Tibial artery (tissue), 4 donors: ENCODE data around the gene LMAN2L.

ENCODE experiments used
- DNase-seq, 2 donors: peaks; one replicate each; pipeline ENCODE4 v3.0.0-alpha.2; 2019
- H3K27ac ChIP-seq, 2 donors: fragments of 200-600 bp; sonication (generic) in 1 of 2; 1 replicate in 1 of 2; 2 replicates in 1 of 2; pipeline ENCODE4 v1.5.1; 2018 to 2019; ENCODE audit warnings: mild to moderate bottlenecking in 1 of 2
- H3K27me3 ChIP-seq, 2 donors: fragments of 200-600 bp; sonication (generic) in 1 of 2; one replicate each; pipeline versions ENCODE4 v1.5.1 to v1.6.0; 2016 to 2019
- H3K36me3 ChIP-seq, 3 donors: fragments of 200-600 bp; sonication (generic) in 2 of 3; one replicate each; pipeline ENCODE4 v1.5.1; 2016 to 2019; ENCODE audit warnings: mild to moderate bottlenecking in 2 of 3
- H3K4me1 ChIP-seq, 4 donors: fragments of 200-600 bp; sonication (generic) in 2 of 4; 1 replicate in 3 of 4; 2 replicates in 1 of 4; pipeline ENCODE4 v1.5.1; 2016 to 2019
- H3K4me3 ChIP-seq, 2 donors: fragments of 200-600 bp; sonication (generic) in 1 of 2; 1 replicate in 1 of 2; 2 replicates in 1 of 2; pipeline ENCODE4 v1.5.1; 2018 to 2019; ENCODE audit warnings: mild to moderate bottlenecking in 2 of 2
- H3K9me3 ChIP-seq, 3 donors: fragments of 200-600 bp; sonication (generic) in 1 of 3; one replicate each; pipeline ENCODE4 v1.5.1; 2016 to 2019
- intact Hi-C: fragments of 100-400 bp; cut with DNase I; formaldehyde crosslinking; loops from one replicate; pipeline ENCODE4 v1.15.0; 2023; ENCODE audit warnings: low total_unique reads
- TF ChIP-seq, protein P1 (sequence below), 2 experiments: fragments of 200-600 bp in 1 of 2; fragments of 450-650 bp in 1 of 2; IDR thresholded peaks; one replicate each; pipeline ENCODE4 v1.5.1; 2017 to 2019; ENCODE audit warnings: antibody characterized with exemption in 2 of 2, mild to moderate bottlenecking in 1 of 2, moderate library complexity in 1 of 2

The LMAN2L gene

DNA sequence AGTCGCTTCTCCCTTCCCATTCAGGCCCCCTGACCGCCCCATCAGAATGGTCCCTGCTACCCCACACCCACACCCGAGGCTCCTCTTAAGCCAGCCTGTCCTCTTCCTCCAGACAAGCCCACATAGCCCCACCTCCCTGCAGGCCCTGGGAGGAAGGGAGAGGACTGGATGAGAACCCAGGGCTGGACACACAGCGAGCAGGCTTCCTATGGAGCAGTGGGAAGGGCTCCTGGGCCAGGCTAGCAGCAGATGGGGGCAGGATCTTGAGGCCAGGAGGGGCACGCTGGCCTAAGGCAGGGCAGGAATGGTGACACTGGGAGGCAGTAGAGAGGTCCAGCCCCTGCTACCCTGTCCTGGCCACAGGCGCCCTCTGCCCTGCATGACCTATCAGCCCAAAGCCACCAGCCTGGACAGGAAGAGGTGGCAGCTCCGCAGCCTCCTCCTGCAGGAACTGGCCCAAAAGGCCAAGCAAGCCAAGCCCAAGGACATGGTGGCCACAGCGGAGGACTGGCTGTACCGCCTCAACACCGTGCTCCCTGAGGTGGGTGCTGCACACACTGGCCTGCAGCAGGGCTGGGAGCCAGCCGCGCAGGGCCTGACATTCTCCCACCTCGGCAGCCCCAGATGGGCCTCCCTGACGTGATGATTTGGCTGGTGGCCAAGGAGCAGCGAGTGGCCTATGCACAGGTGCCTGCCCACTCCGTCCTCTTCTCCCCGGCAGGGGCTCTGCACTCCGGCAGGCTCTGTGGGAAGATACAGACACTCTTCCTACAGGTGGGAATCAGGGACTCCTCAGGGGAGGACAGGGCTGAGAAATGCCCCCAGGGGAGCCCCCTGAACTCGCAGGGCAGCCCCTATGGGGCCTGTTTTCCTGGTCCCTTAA is 54.0 kb downstream of the LMAN2L start:
- DNase-seq: peak in 1 of 2 donors; percentile 60
- peaks cover 0 to 5% (median under 1%) of the 10 kb centered on the region in 4 donors for H3K4me1 ChIP-seq
- no peak overlapping the region for H3K4me3 ChIP-seq
- intact Hi-C loops: no loop called here
- TF ChIP-seq, protein P1, sequence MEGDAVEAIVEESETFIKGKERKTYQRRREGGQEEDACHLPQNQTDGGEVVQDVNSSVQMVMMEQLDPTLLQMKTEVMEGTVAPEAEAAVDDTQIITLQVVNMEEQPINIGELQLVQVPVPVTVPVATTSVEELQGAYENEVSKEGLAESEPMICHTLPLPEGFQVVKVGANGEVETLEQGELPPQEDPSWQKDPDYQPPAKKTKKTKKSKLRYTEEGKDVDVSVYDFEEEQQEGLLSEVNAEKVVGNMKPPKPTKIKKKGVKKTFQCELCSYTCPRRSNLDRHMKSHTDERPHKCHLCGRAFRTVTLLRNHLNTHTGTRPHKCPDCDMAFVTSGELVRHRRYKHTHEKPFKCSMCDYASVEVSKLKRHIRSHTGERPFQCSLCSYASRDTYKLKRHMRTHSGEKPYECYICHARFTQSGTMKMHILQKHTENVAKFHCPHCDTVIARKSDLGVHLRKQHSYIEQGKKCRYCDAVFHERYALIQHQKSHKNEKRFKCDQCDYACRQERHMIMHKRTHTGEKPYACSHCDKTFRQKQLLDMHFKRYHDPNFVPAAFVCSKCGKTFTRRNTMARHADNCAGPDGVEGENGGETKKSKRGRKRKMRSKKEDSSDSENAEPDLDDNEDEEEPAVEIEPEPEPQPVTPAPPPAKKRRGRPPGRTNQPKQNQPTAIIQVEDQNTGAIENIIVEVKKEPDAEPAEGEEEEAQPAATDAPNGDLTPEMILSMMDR (IDR thresholded peaks at IDR 0.05): no peak
- H3K27me3 ChIP-seq: peaks cover 0 to 22% of the 10 kb centered on the region in 2 donors
- H3K9me3 ChIP-seq: no peaks in the 10 kb centered on the region
- H3K36me3 ChIP-seq: no peaks in the 10 kb centered on the region
- H3K27ac ChIP-seq: no peak overlapping the region

GRCh38 chr2:96684883-96685576 is 54.8 kb downstream of the LMAN2L start:
- peak in 1 of 2 donors; percentile 32 for DNase-seq
- Histone ChIP-seq H3K4me3 (no peak overlapping the region), H3K4me1 (peaks cover 0 to 10% (median 6%) of the 10 kb centered on the region in 4 donors), H3K27me3 (peaks cover 0 to 22% of the 10 kb centered on the region in 2 donors), H3K27ac (no peak overlapping the region), H3K9me3 (no peaks in the 10 kb centered on the region), H3K36me3 (no peaks in the 10 kb centered on the region)
- TF ChIP-seq, protein P1 (IDR thresholded peaks at IDR 0.05): no peak
- intact Hi-C loops: no loop called here

GRCh38 chr2:96683972-96684820 is 55.7 kb downstream of the LMAN2L start:
- TF ChIP-seq, protein P1 (IDR thresholded peaks at IDR 0.05): no peak
- H3K9me3 ChIP-seq: no peaks in the 10 kb centered on the region
- H3K27me3 ChIP-seq: peaks cover 0 to 22% of the 10 kb centered on the region in 2 donors
- no peak overlapping the region for H3K4me3 ChIP-seq
- peaks cover 0 to 15% (median 11%) of the 10 kb centered on the region in 4 donors for H3K4me1 ChIP-seq
- no peak overlapping the region for H3K27ac ChIP-seq
- intact Hi-C loops: no loop called here
- peak in 1 of 2 donors; percentile 10 for DNase-seq
- no peaks in the 10 kb centered on the region for H3K36me3 ChIP-seq

- H3K4me3 ChIP-seq: no peak overlapping the region
- TF ChIP-seq, protein P1 (IDR thresholded peaks at IDR 0.05): no peak
- peaks cover 0 to 20% of the 10 kb centered on the region in 2 donors for H3K27me3 ChIP-seq
- intact Hi-C loops: no loop called here
- no peaks in the 10 kb centered on the region for H3K9me3 ChIP-seq
- DNase-seq: no peak
- peaks cover 0 to 15% (median 11%) of the 10 kb centered on the region in 4 donors for H3K4me1 ChIP-seq
- no peaks in the 10 kb centered on the region for H3K36me3 ChIP-seq
- no peak overlapping the region for H3K27ac ChIP-seq
Observed at GRCh38 chr2:96683307-96683706, 56.6 kb downstream of the LMAN2L start.

GRCh38 chr2:96681540-96681939 is 58.3 kb downstream of the LMAN2L start:
- intact Hi-C loops: no loop called here
- TF ChIP-seq, protein P1 (IDR thresholded peaks at IDR 0.05): no peak
- no peak overlapping the region for H3K27ac ChIP-seq
- H3K36me3 ChIP-seq: no peaks in the 10 kb centered on the region
- H3K9me3 ChIP-seq: no peaks in the 10 kb centered on the region
- peaks cover 0 to 12% of the 10 kb centered on the region in 2 donors for H3K27me3 ChIP-seq
- no peak overlapping the region for H3K4me3 ChIP-seq
- DNase-seq: no peak
- peaks cover 0 to 15% (median 11%) of the 10 kb centered on the region in 4 donors for H3K4me1 ChIP-seq
